ENCODE measurements around the gene SATB1.
A peak's percentile ranks its signal among the peaks of the same experiment; 100 is the strongest.
"Not testable (repeated sequence)": the region's sequence is repeated elsewhere in the genome, so short reads cannot be mapped to it uniquely, and the experiment has no call there.

SATB1 gene

GRCh38 chr3:18346097-18346496 is 79.0 kb downstream of the SATB1 start:
- H3K4me1 Mint-ChIP-seq, result peaks cover 5% of the 10 kb centered on the region
- no peaks in the 10 kb centered on the region for H3K9me3 Mint-ChIP-seq
- no peak for DNase-seq
- H3K27ac Mint-ChIP-seq, result peak overlapping the region; percentile 4
- H3K27me3 Mint-ChIP-seq, result no peaks in the 10 kb centered on the region
- H3K4me3 Mint-ChIP-seq, result no peak overlapping the region
- H3K36me3 Mint-ChIP-seq, result peaks cover 28% of the 10 kb centered on the region
- CTCF ChIA-PET, result no interaction called here

GRCh38 chr3:18345015-18345367 is 80.1 kb downstream of the SATB1 start:
- no peaks in the 10 kb centered on the region for H3K9me3 Mint-ChIP-seq
- peaks cover 5% of the 10 kb centered on the region for H3K4me1 Mint-ChIP-seq
- peaks cover 25% of the 10 kb centered on the region for H3K36me3 Mint-ChIP-seq
- CTCF ChIA-PET, result no interaction called here
- no peak overlapping the region for H3K4me3 Mint-ChIP-seq
- DNase-seq, result no peak
- H3K27me3 Mint-ChIP-seq, result no peaks in the 10 kb centered on the region
- no peak overlapping the region for H3K27ac Mint-ChIP-seq

DNA sequence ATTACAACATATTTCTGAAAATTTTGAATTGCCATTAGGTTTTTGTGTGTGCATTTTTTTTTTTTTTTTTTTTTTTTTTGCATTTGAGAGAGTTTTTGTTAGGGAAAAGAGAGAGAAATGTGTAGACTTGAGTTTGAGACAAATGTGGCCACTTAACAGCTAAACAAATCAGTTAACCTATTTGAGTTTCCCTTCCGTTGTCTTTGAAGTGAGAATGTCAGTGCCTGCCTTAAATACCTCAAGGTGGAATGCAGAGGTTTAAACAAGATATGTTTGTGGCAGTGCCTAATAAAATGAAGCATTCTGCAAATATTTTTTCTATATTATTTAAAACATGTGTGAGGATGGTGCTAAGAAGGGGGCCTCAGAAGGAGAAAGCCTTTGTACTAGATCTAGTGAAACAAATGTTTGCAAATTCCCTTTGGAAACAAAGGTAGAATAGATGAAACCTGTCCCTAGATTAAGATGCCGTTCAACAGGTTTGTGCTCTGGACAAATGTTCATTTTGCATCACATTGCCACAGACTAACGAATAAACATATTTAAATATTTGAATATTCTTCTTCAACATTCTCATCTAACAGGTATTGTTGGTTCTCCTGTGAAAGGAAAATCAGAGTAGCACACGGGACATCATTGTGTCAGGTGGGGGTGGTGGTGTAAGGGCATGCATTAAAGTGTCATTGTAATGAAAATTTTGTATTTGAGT is 80.7 kb downstream of the SATB1 start:
- peak overlapping the region; percentile 21 for H3K27ac Mint-ChIP-seq
- CTCF ChIA-PET, result no interaction called here
- peaks cover 21% of the 10 kb centered on the region for H3K36me3 Mint-ChIP-seq
- H3K4me3 Mint-ChIP-seq, result no peak overlapping the region
- no peaks in the 10 kb centered on the region for H3K27me3 Mint-ChIP-seq
- H3K4me1 Mint-ChIP-seq, result peaks cover 5% of the 10 kb centered on the region
- no peaks in the 10 kb centered on the region for H3K9me3 Mint-ChIP-seq
- DNase-seq, result no peak

- CTCF ChIA-PET, result no interaction called here
- H3K9me3 Mint-ChIP-seq, result no peaks in the 10 kb centered on the region
- H3K27ac Mint-ChIP-seq, result no peak overlapping the region
These were observed 81.3 kb downstream of the SATB1 start for GRCh38 chr3:18343809-18344208.

GRCh38 chr3:18338827-18339514 is 86.2 kb downstream of the SATB1 start:
- Mint-ChIP-seq H3K27me3 (no peaks in the 10 kb centered on the region), H3K36me3 (no peaks in the 10 kb centered on the region), H3K4me3 (no peak overlapping the region), H3K27ac (no peak overlapping the region), H3K9me3 (no peaks in the 10 kb centered on the region), H3K4me1 (peaks cover 14% of the 10 kb centered on the region)
- no peak for DNase-seq
- CTCF ChIA-PET, result no interaction called here

More at GRCh38 chr3:18343809-18344208, 81.3 kb downstream of the SATB1 start:
- no peak for DNase-seq
- H3K27me3 Mint-ChIP-seq, result no peaks in the 10 kb centered on the region
- peaks cover 14% of the 10 kb centered on the region for H3K36me3 Mint-ChIP-seq
- H3K4me3 Mint-ChIP-seq, result no peak overlapping the region
- peaks cover 5% of the 10 kb centered on the region for H3K4me1 Mint-ChIP-seq

DNA sequence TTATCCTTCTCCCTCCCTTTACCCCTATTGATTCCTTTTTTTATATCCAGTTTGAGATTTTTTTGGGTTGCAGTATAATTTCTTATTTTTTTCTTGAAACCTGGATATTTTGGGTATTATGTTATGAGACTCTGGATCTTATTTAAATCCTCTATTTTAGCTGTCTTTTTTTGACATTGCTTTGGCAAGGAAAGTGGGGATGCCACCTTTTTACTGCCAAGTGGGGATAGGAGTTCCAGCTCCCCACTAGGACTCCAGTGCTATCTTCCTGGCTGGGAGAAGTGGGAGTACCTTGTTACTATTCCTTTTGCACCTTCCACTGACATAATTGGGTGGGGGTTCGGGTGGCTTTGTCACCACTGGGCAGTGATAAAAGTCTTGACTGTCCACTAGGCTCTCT is 87.9 kb downstream of the SATB1 start:
- no peak for DNase-seq
- Mint-ChIP-seq H3K9me3 (no peaks in the 10 kb centered on the region), H3K27me3 (no peaks in the 10 kb centered on the region), H3K4me3 (no peak overlapping the region), H3K27ac (no peak overlapping the region), H3K36me3 (no peaks in the 10 kb centered on the region), H3K4me1 (peaks cover 14% of the 10 kb centered on the region)
- CTCF ChIA-PET, result no interaction called here

- no peaks in the 10 kb centered on the region for H3K27me3 Mint-ChIP-seq
- H3K36me3 Mint-ChIP-seq, result no peaks in the 10 kb centered on the region
- no peak overlapping the region for H3K27ac Mint-ChIP-seq
- no peak overlapping the region for H3K4me3 Mint-ChIP-seq
- DNase-seq, result no peak
- H3K4me1 Mint-ChIP-seq, result peaks cover 14% of the 10 kb centered on the region
- H3K9me3 Mint-ChIP-seq, result no peaks in the 10 kb centered on the region
- CTCF ChIA-PET, result interaction anchor here (0.7 kb wide), 1 partner anchor 195 kb away, joined by 3 read pairs; no protein-coding TSS in a partner anchor
These were observed 90.1 kb downstream of the SATB1 start for GRCh38 chr3:18334837-18335601.

GRCh38 chr3:18330772-18331441 is 94.2 kb downstream of the SATB1 start:
- H3K4me1 Mint-ChIP-seq, result peaks cover 13% of the 10 kb centered on the region
- H3K27ac Mint-ChIP-seq, DNase-seq, H3K4me3 Mint-ChIP-seq, H3K36me3 Mint-ChIP-seq, CTCF ChIA-PET, H3K9me3 Mint-ChIP-seq, H3K27me3 Mint-ChIP-seq: not testable (repeated sequence)

DNA sequence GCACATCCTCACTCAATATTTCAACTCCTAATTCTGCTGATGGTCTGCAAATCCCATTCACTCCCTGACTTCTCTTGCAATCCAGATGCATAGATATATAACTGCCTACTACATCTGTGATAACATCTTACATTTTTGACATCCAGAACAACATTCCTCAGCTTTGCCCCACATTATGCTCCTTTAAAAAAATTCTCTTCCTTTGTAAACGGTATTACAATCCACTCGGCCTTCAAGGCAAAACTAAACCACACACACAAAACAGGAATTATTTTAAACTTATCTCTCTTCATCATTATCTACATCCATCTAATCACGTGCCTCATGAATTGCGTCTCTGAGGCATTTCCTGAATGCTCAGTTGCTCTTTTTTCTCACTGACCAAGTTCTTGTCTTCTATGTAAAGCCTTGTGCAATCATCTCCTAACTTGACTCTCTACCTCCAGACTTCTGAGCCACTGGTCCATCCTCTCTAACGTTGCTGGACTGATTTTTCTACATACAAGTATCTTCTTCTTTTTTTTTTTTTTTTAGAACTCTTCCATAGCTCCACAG is 117.0 kb downstream of the SATB1 start:
- no peak for DNase-seq
- H3K4me1 Mint-ChIP-seq, result no peaks in the 10 kb centered on the region
- CTCF ChIA-PET, result no interaction called here

DNA sequence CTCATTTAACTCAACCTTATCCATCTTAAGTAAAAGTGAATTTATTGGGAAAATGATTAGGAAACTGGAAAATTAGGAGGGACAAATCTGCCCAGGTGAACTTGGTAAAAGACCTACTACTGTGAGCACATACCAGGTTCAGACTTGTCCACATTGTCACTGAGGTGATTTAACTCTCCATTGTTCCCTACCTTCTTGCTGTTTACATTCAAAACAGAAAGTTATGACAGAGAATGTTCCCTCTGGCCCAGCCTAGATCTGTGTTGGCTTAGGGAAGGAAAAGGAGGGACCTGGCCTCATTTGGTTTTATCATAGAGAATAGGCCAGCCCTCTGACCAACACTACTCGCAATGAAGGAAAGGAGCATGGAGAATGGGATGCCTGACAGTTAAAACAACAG is 117.6 kb downstream of the SATB1 start:
- H3K27me3 Mint-ChIP-seq, result no peaks in the 10 kb centered on the region
- DNase-seq, result no peak

More for the DNA sequence above, 117.0 kb downstream of the SATB1 start:
- Mint-ChIP-seq H3K27me3 (no peaks in the 10 kb centered on the region), H3K36me3 (no peaks in the 10 kb centered on the region), H3K4me3 (no peak overlapping the region), H3K27ac (no peak overlapping the region), H3K9me3 (no peaks in the 10 kb centered on the region)

DNA sequence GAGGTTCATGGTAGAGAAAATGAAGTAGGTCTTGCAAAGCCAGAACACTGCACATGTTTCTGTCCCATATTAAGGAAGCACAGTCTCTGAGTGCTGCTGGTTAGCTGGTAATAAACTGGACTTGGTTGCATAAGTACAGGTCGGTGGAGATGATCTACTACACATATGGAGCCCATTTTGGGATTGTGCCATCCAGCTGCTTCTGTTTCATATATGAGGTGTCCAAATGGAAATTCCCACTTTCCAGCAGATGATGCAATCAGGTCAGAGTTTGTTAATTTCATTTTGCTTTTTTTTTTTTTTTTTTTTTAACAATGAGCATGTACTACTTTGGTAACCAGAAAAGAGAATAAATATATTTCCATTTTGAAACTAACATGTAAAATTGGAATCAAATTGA is 122.6 kb downstream of the SATB1 start:
- no peak overlapping the region for H3K27ac Mint-ChIP-seq
- no peaks in the 10 kb centered on the region for H3K27me3 Mint-ChIP-seq
- H3K4me1 Mint-ChIP-seq, result no peaks in the 10 kb centered on the region
- DNase-seq, result no peak
- CTCF ChIA-PET, result no interaction called here
- no peaks in the 10 kb centered on the region for H3K36me3 Mint-ChIP-seq
- peaks cover 2% of the 10 kb centered on the region for H3K9me3 Mint-ChIP-seq
- H3K4me3 Mint-ChIP-seq, result no peak overlapping the region

More for the DNA sequence above, 117.6 kb downstream of the SATB1 start:
- CTCF ChIA-PET, result no interaction called here
- no peaks in the 10 kb centered on the region for H3K9me3 Mint-ChIP-seq
- H3K36me3 Mint-ChIP-seq, result no peaks in the 10 kb centered on the region
- H3K27ac Mint-ChIP-seq, result no peak overlapping the region
- no peaks in the 10 kb centered on the region for H3K4me1 Mint-ChIP-seq
- H3K4me3 Mint-ChIP-seq, result no peak overlapping the region

DNA sequence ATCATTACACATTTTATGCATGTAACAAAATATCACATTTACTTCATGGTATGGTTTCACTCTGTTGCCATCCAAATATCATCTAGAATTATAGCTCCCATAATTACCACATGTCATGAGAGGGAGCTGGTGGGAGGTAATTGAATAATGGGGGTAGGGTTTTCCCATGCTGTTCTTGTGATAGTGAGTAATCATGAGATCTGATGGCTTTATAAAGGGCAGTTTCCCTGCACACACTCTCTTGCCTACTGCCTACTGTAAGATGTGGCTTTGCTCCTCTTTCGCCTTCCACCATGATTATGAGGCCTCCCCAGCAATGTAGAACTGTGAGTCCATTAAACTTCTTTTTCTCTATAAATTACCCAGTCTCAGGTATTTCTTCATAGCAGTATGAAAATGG is 123.4 kb downstream of the SATB1 start:
- H3K9me3 Mint-ChIP-seq, result peaks cover 9% of the 10 kb centered on the region
- no peak for DNase-seq
- CTCF ChIA-PET, result no interaction called here

DNA sequence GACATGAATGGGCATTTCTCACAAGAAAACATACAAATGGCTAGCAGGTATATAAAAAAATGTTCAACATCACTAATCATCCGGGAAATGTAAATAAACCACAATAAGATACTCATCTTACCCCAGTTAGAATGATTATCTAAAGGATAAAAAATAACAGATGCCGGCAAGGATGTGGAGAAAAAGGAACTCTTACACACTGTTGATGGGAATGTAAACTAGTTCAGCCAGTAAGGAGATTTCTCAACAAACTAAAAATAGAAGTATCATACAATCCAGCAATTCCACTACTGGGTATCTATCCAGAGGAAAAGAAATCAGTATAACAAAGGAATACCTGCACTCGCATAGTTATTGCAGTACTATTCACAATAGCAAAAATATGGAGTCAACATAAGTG is 124.2 kb downstream of the SATB1 start:
- CTCF ChIA-PET, result no interaction called here
- DNase-seq, result no peak
- H3K9me3 Mint-ChIP-seq, result peaks cover 13% of the 10 kb centered on the region
- H3K4me3 Mint-ChIP-seq, result no peak overlapping the region
- no peak overlapping the region for H3K27ac Mint-ChIP-seq
- H3K36me3 Mint-ChIP-seq, result no peaks in the 10 kb centered on the region
- no peaks in the 10 kb centered on the region for H3K4me1 Mint-ChIP-seq
- H3K27me3 Mint-ChIP-seq, result no peaks in the 10 kb centered on the region

More for the DNA sequence above, 123.4 kb downstream of the SATB1 start:
- Mint-ChIP-seq H3K27ac (no peak overlapping the region), H3K36me3 (no peaks in the 10 kb centered on the region), H3K27me3 (no peaks in the 10 kb centered on the region), H3K4me1 (no peaks in the 10 kb centered on the region), H3K4me3 (no peak overlapping the region)

DNA sequence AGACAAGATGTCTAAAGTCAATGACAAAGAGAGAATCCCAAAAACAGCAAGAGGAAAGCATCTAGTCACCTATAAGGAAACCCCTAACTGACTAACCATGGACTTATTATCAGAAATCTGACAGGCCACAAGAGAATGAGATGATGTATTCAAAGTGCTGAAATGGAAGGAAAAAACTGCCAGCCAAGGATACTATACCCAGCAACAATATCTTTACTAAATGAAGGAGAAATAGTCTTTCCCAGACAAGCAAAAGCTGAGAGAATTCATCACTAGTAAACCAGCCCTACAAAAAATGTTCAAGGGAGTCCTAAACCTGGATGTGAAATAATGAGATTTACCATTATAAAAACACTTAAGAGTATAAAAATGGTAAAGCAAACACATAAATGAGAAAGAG is 128.0 kb downstream of the SATB1 start:
- CTCF ChIA-PET, result no interaction called here
- H3K27ac Mint-ChIP-seq, result no peak overlapping the region
- H3K36me3 Mint-ChIP-seq, result no peaks in the 10 kb centered on the region
- H3K27me3 Mint-ChIP-seq, result no peaks in the 10 kb centered on the region
- peaks cover 15% of the 10 kb centered on the region for H3K9me3 Mint-ChIP-seq
- no peaks in the 10 kb centered on the region for H3K4me1 Mint-ChIP-seq
- DNase-seq, result no peak
- no peak overlapping the region for H3K4me3 Mint-ChIP-seq

All from activated naive CD4-positive, alpha-beta T cell treated with anti-CD3 and anti-CD28 coated beads, Interleukin-2, amount 10 ng/mL, durations not matched to agents 7 days and 5 days (primary cell).